H1 (cell line): ENCODE data around the gene LPAR6. TPM values are rescaled to one million over a fixed set of nuclear protein-coding genes. Genes with fewer than 3 reads are reported as not detected.
"Not testable (repeated sequence)": the region's sequence is repeated elsewhere in the genome, so short reads cannot be mapped to it uniquely, and the experiment has no call there.

Source experiments
- CTCF ChIA-PET: fragments of 300-600 bp; sonication (Branson Sonifier 250); formaldehyde crosslinking; loops from one replicate; lab custom pipeline; 2021; ENCODE audit not compliant: partially characterized antibody; lab: Charles Lee
- POLR2A ChIA-PET: fragments of 300-600 bp; sonication (Branson Sonifier 250); formaldehyde crosslinking; loops from one replicate; lab custom pipeline; 2021; ENCODE audit warnings: inconsistent platforms; ENCODE audit not compliant: partially characterized antibody; lab: Charles Lee
- DNase-seq, 2 experiments: peaks; one replicate each; pipeline versions ENCODE4 v3.0.0 to v3.0.0-alpha.2; 2010 to 2022; ENCODE audit warnings: low spot score in 2 of 2, low read depth in 1 of 2, mixed read lengths in 1 of 2
- FAIRE-seq: peaks from 2 replicates; lab custom pipeline; 2011; peaks lifted over from hg19 to GRCh38; lab: Jason Lieb, UNC
- H2AFZ ChIP-seq: 2 replicates; pipeline ENCODE4 v1.8.1; 2012; ENCODE audit warnings: low read length, inconsistent platforms
- H2AK5ac ChIP-seq: 2 replicates; pipeline ENCODE4 v1.6.1; 2013; ENCODE audit warnings: low read depth, low read length
- H2BK120ac ChIP-seq: replicated peaks from 2 replicates; pipeline ENCODE3; 2013; ENCODE audit warnings: low read depth, low read length, inconsistent platforms
- H2BK12ac ChIP-seq: 2 replicates; pipeline ENCODE4 v1.6.1; 2013; ENCODE audit warnings: low read depth, low read length
- H2BK15ac ChIP-seq: 2 replicates; pipeline ENCODE4 v1.6.1; 2013; ENCODE audit warnings: low read length
- H2BK20ac ChIP-seq: 2 replicates; pipeline ENCODE4 v1.6.1; 2013; ENCODE audit warnings: low read length
- H2BK5ac ChIP-seq: 2 replicates; pipeline ENCODE4 v1.6.1; 2013; ENCODE audit warnings: low read depth, low read length
- H3K14ac ChIP-seq: 2 replicates; pipeline ENCODE4 v1.6.1; 2013; ENCODE audit warnings: inconsistent platforms; ENCODE audit not compliant: insufficient read length
- H3K18ac ChIP-seq: 2 replicates; pipeline ENCODE4 v1.6.1; 2013; ENCODE audit warnings: low read length; ENCODE audit errors: extremely low read depth
- H3K23ac ChIP-seq: 2 replicates; pipeline ENCODE4 v1.6.1; 2013; ENCODE audit warnings: inconsistent platforms; ENCODE audit not compliant: insufficient read length
- H3K23me2 ChIP-seq: 2 replicates; pipeline ENCODE4 v1.6.1; 2013; ENCODE audit warnings: low read depth, low read length
- H3K27ac ChIP-seq: 2 replicates; pipeline ENCODE4 v1.6.1; 2011; ENCODE audit warnings: low read depth, low read length, inconsistent platforms
- H3K27me3 ChIP-seq, 4 experiments: replicated peaks in 1 of 4; 1 replicate in 1 of 4; 2 replicates in 3 of 4; pipeline versions ENCODE4 v1.6.1 to v1.8.1; 2011 to 2013; ENCODE audit warnings: low read length in 3 of 4, mild to moderate bottlenecking in 3 of 4, inconsistent platforms in 2 of 4, mixed read lengths in 2 of 4, moderate library complexity in 1 of 4; ENCODE audit not compliant: control insufficient read depth in 3 of 4, insufficient read depth in 3 of 4; ENCODE audit errors: extremely low read depth in 1 of 4
- H3K36me3 ChIP-seq, 4 experiments: 2 replicates each; pipeline versions ENCODE4 v1.6.1 to v1.8.1; 2011 to 2013; ENCODE audit warnings: mild to moderate bottlenecking in 4 of 4, low read length in 3 of 4, moderate library complexity in 2 of 4, control low read depth in 1 of 4, inconsistent platforms in 1 of 4; ENCODE audit not compliant: insufficient read depth in 4 of 4, control insufficient read depth in 2 of 4
- H3K4ac ChIP-seq: replicated peaks from 2 replicates; pipeline ENCODE3; 2013; ENCODE audit warnings: low read length, low read depth, mixed read lengths, inconsistent platforms; ENCODE audit not compliant: insufficient read length
- H3K4me1 ChIP-seq, 4 experiments: replicated peaks in 1 of 4; 1 replicate in 1 of 4; 2 replicates in 3 of 4; pipeline versions ENCODE4 v1.6.1 to v1.8.1; 2011 to 2013; ENCODE audit warnings: low read length in 3 of 4, inconsistent platforms in 2 of 4, mixed read lengths in 1 of 4; ENCODE audit not compliant: insufficient read depth in 4 of 4, control insufficient read depth in 3 of 4
- H3K4me2 ChIP-seq, 2 experiments: 2 replicates each; pipeline versions ENCODE4 v1.6.1 to v1.8.1; 2011 to 2013; ENCODE audit warnings: low read depth in 2 of 2, low read length in 2 of 2, control low read depth in 1 of 2, inconsistent platforms in 1 of 2, mild to moderate bottlenecking in 1 of 2; ENCODE audit not compliant: insufficient read depth in 1 of 2
- H3K4me3 ChIP-seq, 4 experiments: fragments of 200-600, 300-600 bp in 1 of 4; sonication (generic), shearing (Covaris generic), sonication (Bioruptor Twin) in 1 of 4; 2 replicates each; pipeline versions ENCODE4 v1.5.1 to v1.8.1; 2011 to 2016; ENCODE audit warnings: low read length in 4 of 4, low read depth in 3 of 4, control low read depth in 2 of 4, inconsistent platforms in 2 of 4, mild to moderate bottlenecking in 2 of 4, mixed read lengths in 1 of 4, moderate library complexity in 1 of 4; ENCODE audit not compliant: insufficient read depth in 2 of 4; ENCODE audit errors: extremely low read depth in 1 of 4
- H3K56ac ChIP-seq: replicated peaks from 2 replicates; pipeline ENCODE3; 2013; ENCODE audit warnings: low read depth, mild to moderate bottlenecking, mixed read lengths, low read length, inconsistent platforms; ENCODE audit not compliant: insufficient read length
- H3K79me1 ChIP-seq: 2 replicates; pipeline ENCODE4 v1.6.1; 2013; ENCODE audit warnings: low read depth, low read length, control low read depth
- H3K79me2 ChIP-seq, 2 experiments: 2 replicates each; pipeline versions ENCODE4 v1.6.1 to v1.8.1; 2012 to 2013; ENCODE audit warnings: low read length in 2 of 2, mild to moderate bottlenecking in 2 of 2, inconsistent platforms in 1 of 2; ENCODE audit not compliant: insufficient read depth in 2 of 2, control insufficient read depth in 1 of 2
- H3K9ac ChIP-seq, 4 experiments: replicated peaks in 1 of 4; 1 replicate in 1 of 4; 2 replicates in 3 of 4; pipeline versions ENCODE4 v1.6.1 to v1.8.1; 2011 to 2013; ENCODE audit warnings: low read depth in 3 of 4, low read length in 3 of 4, control low read depth in 2 of 4, mild to moderate bottlenecking in 2 of 4, moderate library complexity in 2 of 4, inconsistent platforms in 1 of 4; ENCODE audit errors: extremely low read depth in 1 of 4
- H3K9me3 ChIP-seq, 2 experiments: 2 replicates each; pipeline versions ENCODE4 v1.6.1 to v1.8.1; 2012 to 2013; ENCODE audit warnings: mild to moderate bottlenecking in 2 of 2, moderate library complexity in 2 of 2, control low read depth in 1 of 2, inconsistent platforms in 1 of 2, low read depth in 1 of 2, low read length in 1 of 2, mixed read lengths in 1 of 2; ENCODE audit not compliant: insufficient read depth in 2 of 2
- H4K20me1 ChIP-seq, 2 experiments: replicated peaks in 1 of 2; 2 replicates each; pipeline versions ENCODE3 to v1.8.1; 2011 to 2013; ENCODE audit warnings: inconsistent platforms in 2 of 2, low read length in 2 of 2, mild to moderate bottlenecking in 1 of 2; ENCODE audit not compliant: insufficient read depth in 2 of 2, control insufficient read depth in 1 of 2
- H4K5ac ChIP-seq: 2 replicates; pipeline ENCODE4 v1.6.1; 2013; ENCODE audit warnings: low read length, low read depth, mixed read lengths, inconsistent platforms; ENCODE audit not compliant: insufficient read length
- H4K8ac ChIP-seq: 2 replicates; pipeline ENCODE4 v1.8.0; 2013; ENCODE audit warnings: mild to moderate bottlenecking, moderate library complexity, low read length, inconsistent platforms; ENCODE audit not compliant: insufficient read depth; ENCODE audit errors: extremely low read depth
- H4K91ac ChIP-seq: replicated peaks from 2 replicates; pipeline ENCODE3; 2013; ENCODE audit warnings: low read length, mixed read lengths, inconsistent platforms; ENCODE audit not compliant: insufficient read length
- CEBPB ChIP-seq: IDR thresholded peaks from 2 replicates; pipeline ENCODE4 v1.6.1; 2012; ENCODE audit warnings: low read depth, low read length
- WGBS, 2 experiments: shearing (Covaris generic) in 1 of 2; methylation state at CpG; one replicate each; pipeline versions ENCODE4 v1.1.6 to v1.1.7; 2013 to 2015; ENCODE audit warnings: low lambda C conversion rate in 2 of 2, mixed read lengths in 2 of 2, inconsistent platforms in 1 of 2, low coverage in 1 of 2, missing lambda C conversion rate in 1 of 2; ENCODE audit not compliant: insufficient replicate concordance in 2 of 2, insufficient coverage in 1 of 2, insufficient read length in 1 of 2; ENCODE audit errors: extremely low coverage in 1 of 2, missing lambda C conversion rate in 1 of 2; 5-methylcytosine and 5-hydroxymethylcytosine counted together
- polyA plus RNA-seq, 7 experiments: library from polyadenylated mRNA; depleted of rRNA in 3 of 7; stranded (reverse) in 5 of 7; unstranded in 2 of 7; fragments of >200 nt in 5 of 7; fragments of 200-250 nt in 2 of 7; gene quantifications; 1 replicate in 5 of 7; 2 replicates in 1 of 7; 4 replicates in 1 of 7; pipeline versions ENCODE4 v1.2.1 to v1.2.3, GENCODE V29; 2011 to 2013; ENCODE audit warnings: missing spikeins in 2 of 7, mixed read lengths in 2 of 7
- total RNA-seq: library from RNA; stranded (reverse); fragmentation: NEBNext Ultra II Directional; extraction: Animal tissue kit (Norgen Biotek cat#: 25700); gene quantifications from 2 replicates; pipeline ENCODE4 v1.2.1, GENCODE V29; 2021

The LPAR6 gene
- total and polyA plus RNA-seq, 2 of the 8 experiments (the other 6 are each of a cell fraction or from before 2014, with no cell fraction given), result 0.50 to 0.97 TPM

DNA sequence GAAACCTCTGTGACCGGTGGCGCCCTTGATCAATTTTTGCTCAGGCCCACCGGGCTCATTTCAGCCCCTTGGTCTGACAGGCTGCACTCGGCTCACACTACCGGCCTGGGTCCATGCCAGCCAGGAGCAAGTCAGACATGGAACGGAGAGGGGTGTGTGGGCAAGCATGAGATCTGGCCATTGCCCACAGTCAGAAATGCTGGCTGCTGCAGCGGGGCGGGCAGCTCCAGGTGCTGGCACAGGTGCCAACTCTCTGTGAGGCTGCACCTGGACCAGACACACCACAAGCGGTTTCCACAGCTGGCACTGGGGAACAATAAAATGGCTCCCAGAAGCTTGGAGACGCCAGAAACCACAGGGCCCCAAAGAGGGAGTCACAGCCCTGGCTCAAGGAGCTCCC lies 43.6 kb upstream of the LPAR6 start:
- no peak overlapping the region for H3K9ac ChIP-seq
- no peak overlapping the region for H3K4me2 ChIP-seq
- no peaks in the 10 kb centered on the region for H3K36me3 ChIP-seq
- H3K79me1 ChIP-seq, result no peaks in the 10 kb centered on the region
- no peak overlapping the region for H3K4me3 ChIP-seq
- CTCF ChIA-PET, result interaction anchor here (1.0 to 1.2 kb wide), 3 partner anchors 9 to 123 kb away, joined by 3 to 4 read pairs (median 3); no protein-coding TSS in a partner anchor
- H4K8ac ChIP-seq, result no peak overlapping the region
- no peak overlapping the region for H2BK5ac ChIP-seq
- H3K79me2 ChIP-seq, result no peaks in the 10 kb centered on the region
- no peak overlapping the region for H2BK12ac ChIP-seq
- no peak overlapping the region for H3K18ac ChIP-seq
- no peak overlapping the region for H3K14ac ChIP-seq
- no peak overlapping the region for H2BK15ac ChIP-seq
- no peak for TF ChIP-seq CEBPB
- POLR2A ChIA-PET, result no interaction called here
- H3K9me3 ChIP-seq, result no peaks in the 10 kb centered on the region
- H3K4me1 ChIP-seq, result peaks cover 0 to 2% (median 0%) of the 10 kb centered on the region in 4 experiments; a peak in 1 of 7 replicates
- no peak overlapping the region for H2AFZ ChIP-seq
- H2AK5ac ChIP-seq, result no peak overlapping the region
- no peaks in the 10 kb centered on the region for H4K20me1 ChIP-seq
- no peak for DNase-seq
- WGBS, 2 experiments, result 95% methylated on average over 10 of the region's 10 CpGs; no CpG with 5 or more reads in 1 of the 2 experiments
- no peak overlapping the region for H3K56ac ChIP-seq
- H3K23ac ChIP-seq, result no peak overlapping the region
- no peak overlapping the region for H3K4ac ChIP-seq
- no peak overlapping the region for H4K91ac ChIP-seq
- no peak for FAIRE-seq
- no peaks in the 10 kb centered on the region for H3K23me2 ChIP-seq
- no peak overlapping the region for H3K27ac ChIP-seq
- H3K27me3 ChIP-seq, result no peaks in the 10 kb centered on the region
- H2BK120ac ChIP-seq, result no peak overlapping the region
- H4K5ac ChIP-seq, result no peak overlapping the region
- H2BK20ac ChIP-seq, result no peak overlapping the region

GRCh38 chr13:48451196-48451595 lies 38.3 kb upstream of the LPAR6 start:
- H2BK120ac ChIP-seq, DNase-seq, H3K79me2 ChIP-seq, H3K79me1 ChIP-seq, H3K27ac ChIP-seq, H3K18ac ChIP-seq, H3K4me1 ChIP-seq, H2BK15ac ChIP-seq, H3K4me2 ChIP-seq, H3K4me3 ChIP-seq, H3K36me3 ChIP-seq, H3K23ac ChIP-seq, H4K8ac ChIP-seq, H4K91ac ChIP-seq, H3K56ac ChIP-seq, POLR2A ChIA-PET, H3K9me3 ChIP-seq, H2BK12ac ChIP-seq, H3K4ac ChIP-seq, H4K5ac ChIP-seq, H2AFZ ChIP-seq, H3K23me2 ChIP-seq, H3K9ac ChIP-seq, H2BK20ac ChIP-seq, H2BK5ac ChIP-seq, CTCF ChIA-PET, H3K14ac ChIP-seq, H3K27me3 ChIP-seq, H2AK5ac ChIP-seq, H4K20me1 ChIP-seq, FAIRE-seq: not testable (repeated sequence)
